Measurements from ENCODE around the gene FAM153A.
"Not testable (repeated sequence)": the region's sequence is repeated elsewhere in the genome, so short reads cannot be mapped to it uniquely, and the experiment has no call there.

The FAM153A gene

DNA sequence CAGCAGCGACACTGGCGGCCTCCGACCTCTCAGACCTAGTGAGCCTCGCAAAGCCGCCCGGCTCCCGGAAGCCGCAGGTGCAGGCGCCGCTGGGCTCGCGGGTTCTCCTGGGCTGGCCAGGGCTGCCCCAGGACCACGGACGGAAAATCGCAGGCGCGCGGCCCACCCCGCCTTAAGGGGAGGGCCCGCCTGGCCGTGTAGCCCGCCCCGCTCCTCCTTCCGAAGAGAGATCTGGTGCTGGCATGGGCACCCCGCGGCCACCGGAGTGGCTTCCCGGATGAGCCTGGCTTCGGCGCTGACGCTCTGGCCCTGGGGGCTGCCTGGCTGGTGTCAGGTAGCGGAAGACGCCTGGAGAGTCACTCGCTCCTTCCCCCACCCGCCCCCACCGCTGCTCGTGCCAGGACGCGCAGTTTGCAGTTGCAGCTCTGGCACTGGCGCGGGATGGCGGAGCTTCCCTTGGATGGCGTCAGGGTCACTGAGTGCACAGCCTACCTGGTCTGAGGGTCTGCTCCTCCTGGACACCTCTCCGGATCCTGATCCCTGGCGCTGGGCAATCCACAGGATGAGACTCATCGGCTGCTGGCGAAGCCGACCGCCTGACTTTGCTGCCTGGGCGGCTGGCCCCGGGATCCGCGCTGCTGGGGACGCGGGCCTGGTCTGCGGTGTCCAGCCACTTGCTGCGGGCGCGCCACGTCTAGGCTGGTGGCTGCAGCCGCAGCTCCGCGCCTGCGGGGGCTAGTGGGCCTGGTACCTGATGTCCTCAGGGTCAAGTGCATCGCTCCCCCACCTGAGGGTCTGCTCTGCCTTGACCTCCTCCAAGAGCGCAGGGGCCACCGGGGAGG lies at the start of gene FAM153A:
FAM153A (minus strand) TSS at position 108 of the 842 bp plus-strand sequence.
- DNase-seq, result not testable (repeated sequence)

- not testable (repeated sequence) for DNase-seq
Measured at GRCh38 chr5:177832287-177832686, 49.6 kb upstream of the FAM153A start.

- not testable (repeated sequence) for DNase-seq
Measured at GRCh38 chr5:177826073-177826472, 43.4 kb upstream of the FAM153A start.

DNA sequence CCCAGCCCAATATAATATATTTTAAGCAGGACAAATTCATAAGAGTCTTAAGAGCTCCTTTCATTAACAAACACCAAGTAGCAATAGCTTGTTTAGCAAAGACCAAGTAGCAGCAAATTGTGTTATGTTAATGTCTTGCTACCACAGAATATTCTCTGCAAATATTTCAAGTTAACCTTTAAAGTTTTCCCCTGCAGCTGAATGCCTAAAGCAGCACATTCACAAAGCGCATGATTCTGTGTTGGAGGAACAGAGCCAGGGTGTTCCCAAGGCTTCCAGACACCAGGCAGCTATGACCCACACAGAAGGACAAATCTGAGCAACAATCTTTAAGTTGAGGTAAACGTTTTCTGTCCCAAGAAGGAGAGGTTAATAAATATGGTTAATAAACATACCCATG lies 42.1 kb upstream of the FAM153A start:
- not testable (repeated sequence) for DNase-seq

- not testable (repeated sequence) for DNase-seq
Measured at GRCh38 chr5:177822489-177822888, 39.8 kb upstream of the FAM153A start.

DNA sequence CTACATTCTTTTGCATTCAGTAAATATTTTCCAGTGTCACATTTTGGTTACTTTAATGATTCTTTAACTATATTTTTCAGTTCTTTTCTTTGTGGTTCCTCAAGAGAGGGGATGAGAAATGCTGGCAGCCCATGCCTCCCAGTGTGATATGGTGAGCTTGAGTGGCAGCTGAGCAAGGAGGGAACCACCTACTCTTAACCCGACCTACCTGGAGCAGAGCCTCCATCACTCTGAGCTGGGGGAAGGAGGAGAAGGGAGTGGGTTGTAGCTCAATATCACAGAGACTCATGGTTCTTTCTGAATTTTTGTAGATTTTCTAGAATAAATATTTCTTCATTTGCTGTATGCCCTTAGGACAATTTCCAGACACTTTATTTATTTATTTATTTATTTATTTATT lies 37.0 kb upstream of the FAM153A start:
- not testable (repeated sequence) for DNase-seq

DNA sequence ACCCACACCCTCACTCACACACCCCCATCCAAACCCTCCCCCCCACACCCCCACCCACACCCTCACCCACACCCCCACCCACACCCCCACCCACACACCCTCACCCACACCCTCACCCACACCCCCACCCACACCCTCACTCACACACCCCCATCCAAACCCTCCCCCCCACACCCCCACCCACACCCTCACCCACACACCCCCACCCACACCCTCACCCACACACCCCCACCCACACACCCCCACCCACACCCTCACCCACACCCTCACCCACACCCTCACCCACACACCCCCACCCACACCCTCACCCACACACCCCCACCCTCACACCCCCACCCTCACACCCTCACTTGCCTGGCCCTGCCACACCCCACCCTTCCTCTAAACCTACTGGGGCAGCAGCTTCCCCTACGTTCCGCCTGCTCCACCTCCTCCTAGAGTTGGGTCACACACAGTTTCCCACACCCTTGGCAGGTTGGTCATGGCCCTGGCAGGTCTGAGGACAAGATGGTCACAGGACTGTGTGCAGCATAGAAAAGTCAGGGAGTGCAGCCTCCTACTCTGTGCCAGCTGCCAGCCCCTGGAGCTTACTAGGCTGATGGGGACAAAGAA lies 30.2 kb upstream of the FAM153A start:
- not testable (repeated sequence) for DNase-seq

DNA sequence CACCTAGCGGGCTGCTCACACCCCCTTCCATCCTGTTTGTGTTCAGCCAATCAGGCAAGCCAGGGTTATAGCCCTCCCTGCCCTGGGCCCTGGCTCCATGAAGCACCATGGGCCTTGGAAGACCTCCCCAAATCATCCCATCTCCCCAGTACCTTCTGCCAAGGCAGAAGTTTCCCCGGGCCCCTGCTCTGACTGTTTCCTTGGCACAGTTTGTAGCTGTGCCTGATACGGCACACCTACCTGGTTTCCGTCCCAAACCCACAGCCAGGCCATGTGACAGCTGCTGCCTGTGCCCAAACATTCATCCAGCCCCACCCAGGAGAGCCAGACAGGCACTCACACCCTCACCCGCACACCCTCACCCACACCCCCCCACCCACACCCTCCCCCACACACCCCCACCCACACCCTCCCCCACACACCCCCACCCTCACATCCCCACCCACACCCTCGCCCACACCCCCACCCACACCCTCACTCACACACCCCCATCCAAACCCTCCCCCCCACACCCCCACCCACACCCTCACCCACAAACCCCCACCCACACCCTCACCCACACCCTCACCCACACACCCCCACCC lies 29.6 kb upstream of the FAM153A start:
- DNase-seq, result not testable (repeated sequence)

- DNase-seq, result not testable (repeated sequence)
Measured at GRCh38 chr5:177809209-177809913, 26.7 kb upstream of the FAM153A start.

GRCh38 chr5:177808420-177808819 lies 25.7 kb upstream of the FAM153A start:
- not testable (repeated sequence) for DNase-seq

GRCh38 chr5:177807265-177807664 lies 24.6 kb upstream of the FAM153A start:
- not testable (repeated sequence) for DNase-seq

DNA sequence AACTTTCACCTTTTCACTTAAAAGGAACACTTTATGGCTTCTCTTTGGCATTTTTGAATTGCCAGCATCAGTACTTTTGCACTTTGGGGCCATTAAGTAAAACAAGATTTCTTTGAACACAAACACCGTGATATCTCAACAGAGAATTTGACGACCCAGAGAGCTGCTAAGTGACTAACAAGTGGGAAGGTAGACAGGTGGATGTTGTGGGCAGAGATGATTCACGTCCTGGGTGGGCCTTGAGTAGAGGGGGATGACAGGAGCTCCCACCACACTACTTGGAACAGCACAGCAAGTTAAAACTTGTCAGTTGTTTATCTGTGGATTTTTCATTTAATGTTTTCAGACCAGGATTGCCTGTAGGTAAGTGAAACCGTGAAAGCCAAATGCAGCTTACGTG lies 18.7 kb upstream of the FAM153A start:
- not testable (repeated sequence) for DNase-seq

DNA sequence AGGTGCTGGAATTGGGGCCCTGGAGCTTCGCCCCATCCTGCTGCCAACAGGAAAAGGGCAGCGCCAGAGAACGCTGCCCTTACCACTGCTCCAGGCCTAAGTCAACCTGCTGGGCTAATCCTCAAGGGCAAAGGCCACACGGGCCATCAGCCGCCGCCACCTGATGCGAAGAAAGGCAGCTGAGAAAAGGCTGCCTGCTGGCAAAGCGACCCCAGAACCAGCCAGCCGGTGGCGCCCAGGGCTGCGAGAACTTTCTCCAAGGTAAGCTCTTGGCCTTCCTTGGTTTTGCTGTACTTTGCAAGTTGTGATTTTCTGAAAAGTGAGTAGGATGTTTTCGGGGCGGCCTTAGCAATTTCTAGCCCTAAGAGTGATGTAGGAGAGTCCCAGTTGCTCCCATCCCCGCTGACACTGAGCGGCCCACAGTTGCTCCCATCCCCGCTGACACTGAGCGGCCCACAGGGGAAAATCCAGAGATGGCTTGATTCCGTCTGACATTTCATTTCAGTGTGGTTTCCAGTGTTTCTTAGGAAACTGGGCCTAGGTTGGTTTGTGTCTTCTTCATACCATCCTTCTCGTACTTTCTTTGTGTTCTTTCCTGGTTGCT lies 15.6 kb upstream of the FAM153A start:
- not testable (repeated sequence) for DNase-seq

- not testable (repeated sequence) for DNase-seq
Measured at GRCh38 chr5:177793272-177793671, 10.6 kb upstream of the FAM153A start.

GRCh38 chr5:177791649-177792048 lies 8.9 kb upstream of the FAM153A start:
- DNase-seq, result not testable (repeated sequence)

GRCh38 chr5:177782169-177782568 lies 530 bp downstream of the FAM153A start:
- DNase-seq, result not testable (repeated sequence)

DNA sequence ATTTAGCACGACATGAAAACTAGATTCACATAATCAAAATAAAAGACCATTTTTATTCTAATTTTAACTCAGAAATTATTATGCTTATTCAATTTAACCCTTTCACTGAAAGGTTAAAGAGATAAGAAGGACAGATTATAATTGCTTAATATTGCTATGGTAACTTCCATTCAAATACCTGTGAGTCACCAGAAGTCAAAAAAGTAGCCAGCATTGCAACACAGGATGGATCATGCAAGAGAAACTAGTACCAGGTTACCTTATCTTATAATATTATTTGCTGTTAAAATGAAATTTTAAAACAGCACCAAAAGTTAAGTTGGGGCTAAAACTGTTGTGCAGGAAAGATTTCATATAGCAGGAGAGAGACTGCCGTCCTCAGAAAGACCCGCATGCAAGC lies 11.5 kb downstream of the FAM153A start:
- not testable (repeated sequence) for DNase-seq

GRCh38 chr5:177770646-177771045 lies 12.1 kb downstream of the FAM153A start:
- DNase-seq, result not testable (repeated sequence)

- not testable (repeated sequence) for DNase-seq
Measured at GRCh38 chr5:177763737-177764508, 18.8 kb downstream of the FAM153A start.

- not testable (repeated sequence) for DNase-seq
Measured at GRCh38 chr5:177760954-177761353, 21.7 kb downstream of the FAM153A start.

- DNase-seq, result not testable (repeated sequence)
Measured at GRCh38 chr5:177747354-177747753, 35.3 kb downstream of the FAM153A start.

GRCh38 chr5:177724858-177725257 lies 57.8 kb downstream of the FAM153A start:
- DNase-seq, result not testable (repeated sequence)
